ENCODE measurements around the gene ZDBF2.

DNA sequence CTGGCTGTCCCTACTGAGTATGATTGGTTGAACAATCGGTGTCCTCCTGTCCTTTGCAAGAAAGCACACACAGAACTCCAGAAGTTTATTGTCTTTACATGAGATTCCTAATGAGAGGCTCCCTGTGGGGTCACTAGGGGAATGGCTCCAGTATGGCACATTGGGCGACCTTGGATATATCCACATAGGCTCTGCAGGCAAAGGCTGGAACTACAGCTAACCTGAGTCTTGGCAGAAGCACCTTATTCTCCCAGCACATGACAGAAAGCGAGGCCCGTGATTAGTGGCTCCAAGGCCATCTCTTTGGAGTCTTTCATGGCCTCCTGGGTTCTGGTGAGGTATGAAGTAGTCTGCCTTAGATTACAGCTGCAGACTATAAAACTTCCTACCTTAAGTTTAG, 49.0 kb downstream of the ZDBF2 start:
- TF ChIP-seq, protein P1, sequence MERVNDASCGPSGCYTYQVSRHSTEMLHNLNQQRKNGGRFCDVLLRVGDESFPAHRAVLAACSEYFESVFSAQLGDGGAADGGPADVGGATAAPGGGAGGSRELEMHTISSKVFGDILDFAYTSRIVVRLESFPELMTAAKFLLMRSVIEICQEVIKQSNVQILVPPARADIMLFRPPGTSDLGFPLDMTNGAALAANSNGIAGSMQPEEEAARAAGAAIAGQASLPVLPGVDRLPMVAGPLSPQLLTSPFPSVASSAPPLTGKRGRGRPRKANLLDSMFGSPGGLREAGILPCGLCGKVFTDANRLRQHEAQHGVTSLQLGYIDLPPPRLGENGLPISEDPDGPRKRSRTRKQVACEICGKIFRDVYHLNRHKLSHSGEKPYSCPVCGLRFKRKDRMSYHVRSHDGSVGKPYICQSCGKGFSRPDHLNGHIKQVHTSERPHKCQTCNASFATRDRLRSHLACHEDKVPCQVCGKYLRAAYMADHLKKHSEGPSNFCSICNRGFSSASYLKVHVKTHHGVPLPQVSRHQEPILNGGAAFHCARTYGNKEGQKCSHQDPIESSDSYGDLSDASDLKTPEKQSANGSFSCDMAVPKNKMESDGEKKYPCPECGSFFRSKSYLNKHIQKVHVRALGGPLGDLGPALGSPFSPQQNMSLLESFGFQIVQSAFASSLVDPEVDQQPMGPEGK (CRISPR knock-in tag; IDR thresholded peaks at IDR 0.05; ENCODE audit: borderline replicate concordance) = no peak
- no peak for TF ChIP-seq TCF4 (CRISPR knock-in tag; IDR thresholded peaks at IDR 0.05; ENCODE audit: borderline replicate concordance)
- no peak for TF ChIP-seq ARNTL (CRISPR knock-in tag; IDR thresholded peaks at IDR 0.05; ENCODE audit: borderline replicate concordance, low read depth)
- TF ChIP-seq RARB (CRISPR knock-in tag; IDR thresholded peaks at IDR 0.05) = no peak
- TF ChIP-seq, protein P2, sequence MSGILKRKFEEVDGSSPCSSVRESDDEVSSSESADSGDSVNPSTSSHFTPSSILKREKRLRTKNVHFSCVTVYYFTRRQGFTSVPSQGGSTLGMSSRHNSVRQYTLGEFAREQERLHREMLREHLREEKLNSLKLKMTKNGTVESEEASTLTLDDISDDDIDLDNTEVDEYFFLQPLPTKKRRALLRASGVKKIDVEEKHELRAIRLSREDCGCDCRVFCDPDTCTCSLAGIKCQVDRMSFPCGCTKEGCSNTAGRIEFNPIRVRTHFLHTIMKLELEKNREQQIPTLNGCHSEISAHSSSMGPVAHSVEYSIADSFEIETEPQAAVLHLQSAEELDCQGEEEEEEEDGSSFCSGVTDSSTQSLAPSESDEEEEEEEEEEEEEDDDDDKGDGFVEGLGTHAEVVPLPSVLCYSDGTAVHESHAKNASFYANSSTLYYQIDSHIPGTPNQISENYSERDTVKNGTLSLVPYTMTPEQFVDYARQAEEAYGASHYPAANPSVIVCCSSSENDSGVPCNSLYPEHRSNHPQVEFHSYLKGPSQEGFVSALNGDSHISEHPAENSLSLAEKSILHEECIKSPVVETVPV (CRISPR knock-in tag; IDR thresholded peaks at IDR 0.05) = no peak

All from SK-N-SH treated with all-trans-retinoic acid at 6 μM for 48 hours (cell line).